ENCODE measurements around the gene SMAD2. TPM values are rescaled to one million over a fixed set of nuclear protein-coding genes. Genes with fewer than 3 reads are reported as not detected.

SMAD2 gene
- total and polyA plus RNA-seq, 11 donors = 13.8 to 113 (median 88.1) TPM

DNA sequence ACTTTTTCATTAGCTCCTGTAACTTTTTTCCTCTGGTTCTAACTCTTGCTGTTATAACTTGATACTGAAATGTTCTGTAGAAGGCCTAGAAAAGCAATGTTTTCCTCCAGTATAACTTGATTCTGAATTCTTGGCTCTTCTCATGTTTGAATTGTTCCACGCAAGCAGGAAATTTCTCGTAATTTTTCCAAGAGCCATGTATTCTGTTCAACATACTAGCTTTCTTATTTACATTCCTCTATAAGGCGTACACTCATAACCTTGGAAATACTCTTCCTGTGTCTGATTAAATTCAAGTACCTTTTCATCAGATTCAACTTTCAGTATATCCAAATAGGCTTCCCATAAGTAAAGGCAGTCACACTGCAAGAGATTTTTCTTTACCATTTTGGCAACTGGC, 109.1 kb downstream of the SMAD2 start:
- H3K27ac ChIP-seq = no peak overlapping the region
- ATAC-seq (no peak), DNase-seq (no peak)

DNA sequence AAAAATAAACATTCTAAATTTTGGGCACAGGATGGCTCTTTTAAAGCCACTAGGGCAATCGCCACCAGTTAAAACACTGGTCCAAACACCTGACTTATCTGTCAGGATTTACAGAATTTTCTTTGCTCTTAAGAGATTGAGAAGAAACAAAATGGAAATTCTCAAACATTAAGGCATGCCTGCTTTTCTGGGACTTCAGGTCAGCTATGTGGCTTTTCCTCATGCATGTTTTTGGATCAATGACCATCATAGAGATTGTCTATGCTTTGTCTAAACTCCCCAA, 112.7 kb downstream of the SMAD2 start:
- intact Hi-C loops (cut with DNase I) = no loop called here
- peaks cover 0 to 7% (median 0%) of the 10 kb centered on the region in 12 donors for H3K4me1 ChIP-seq
- H3K27ac ChIP-seq = peak overlapping the region in 1 of 12 donors; percentile 65

More for the DNA sequence above, 109.1 kb downstream of the SMAD2 start:
- intact Hi-C loops (cut with DNase I) = no loop called here
- Histone ChIP-seq H3K4me3 (no peak overlapping the region), H3K4me1 (peaks cover 0 to 2% (median 0%) of the 10 kb centered on the region in 12 donors), H3K27me3 (no peaks in the 10 kb centered on the region), H3K9me3 (no peaks in the 10 kb centered on the region), H3K36me3 (peaks cover 0 to 14% (median 0%) of the 10 kb centered on the region in 9 donors)
- WGBS, 4 donors = 91 to 95% (median 93%) methylated on average over 3 of the region's 3 CpGs
- TF ChIP-seq POLR2A (IDR thresholded peaks at IDR 0.05) = no peak
- TF ChIP-seq, protein P1, sequence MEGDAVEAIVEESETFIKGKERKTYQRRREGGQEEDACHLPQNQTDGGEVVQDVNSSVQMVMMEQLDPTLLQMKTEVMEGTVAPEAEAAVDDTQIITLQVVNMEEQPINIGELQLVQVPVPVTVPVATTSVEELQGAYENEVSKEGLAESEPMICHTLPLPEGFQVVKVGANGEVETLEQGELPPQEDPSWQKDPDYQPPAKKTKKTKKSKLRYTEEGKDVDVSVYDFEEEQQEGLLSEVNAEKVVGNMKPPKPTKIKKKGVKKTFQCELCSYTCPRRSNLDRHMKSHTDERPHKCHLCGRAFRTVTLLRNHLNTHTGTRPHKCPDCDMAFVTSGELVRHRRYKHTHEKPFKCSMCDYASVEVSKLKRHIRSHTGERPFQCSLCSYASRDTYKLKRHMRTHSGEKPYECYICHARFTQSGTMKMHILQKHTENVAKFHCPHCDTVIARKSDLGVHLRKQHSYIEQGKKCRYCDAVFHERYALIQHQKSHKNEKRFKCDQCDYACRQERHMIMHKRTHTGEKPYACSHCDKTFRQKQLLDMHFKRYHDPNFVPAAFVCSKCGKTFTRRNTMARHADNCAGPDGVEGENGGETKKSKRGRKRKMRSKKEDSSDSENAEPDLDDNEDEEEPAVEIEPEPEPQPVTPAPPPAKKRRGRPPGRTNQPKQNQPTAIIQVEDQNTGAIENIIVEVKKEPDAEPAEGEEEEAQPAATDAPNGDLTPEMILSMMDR (IDR thresholded peaks at IDR 0.05) = no peak

DNA sequence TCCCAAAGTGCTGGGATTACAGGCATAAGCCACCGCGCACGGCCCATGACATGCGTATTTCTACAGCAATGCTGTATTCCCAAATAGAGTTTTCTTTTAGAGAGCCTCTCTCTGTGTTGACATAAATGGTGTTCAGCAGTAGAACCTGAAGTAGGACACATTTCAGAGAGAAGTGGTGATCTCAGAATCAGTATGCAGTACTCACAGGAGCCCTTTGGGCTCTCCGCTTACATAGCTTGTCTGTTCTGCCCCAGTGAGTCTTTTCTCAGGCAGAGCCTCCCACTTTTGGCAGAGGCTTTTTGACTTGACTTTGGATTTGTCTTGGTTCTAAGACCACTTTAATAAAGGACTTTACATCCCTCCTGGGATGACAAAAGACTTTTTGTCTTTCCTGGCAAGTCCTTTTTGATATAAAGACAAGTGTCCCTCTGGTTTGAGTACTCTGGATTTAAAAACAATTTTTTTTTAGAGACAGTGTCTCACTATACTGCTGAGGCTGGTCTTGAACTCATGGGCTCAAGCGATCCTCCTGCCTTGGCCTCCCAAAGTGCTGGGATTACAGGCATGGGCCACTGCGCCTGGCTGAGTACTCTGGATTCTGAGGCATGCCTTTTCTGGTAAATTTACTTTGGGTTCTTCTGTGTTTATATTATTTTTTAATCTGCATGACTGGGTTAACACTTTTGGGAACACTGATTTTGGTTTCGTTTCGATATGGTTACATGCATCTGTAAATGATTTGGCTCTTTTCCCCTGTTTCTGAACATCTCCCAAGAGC, 113.3 kb downstream of the SMAD2 start:
- H3K27me3 ChIP-seq = no peaks in the 10 kb centered on the region
- intact Hi-C loops (cut with DNase I) = no loop called here
- no peaks in the 10 kb centered on the region for H3K36me3 ChIP-seq
- DNase-seq (no peak), ATAC-seq (no peak)
- TF ChIP-seq, protein P1 (IDR thresholded peaks at IDR 0.05) = no peak
- no peak for TF ChIP-seq POLR2A (IDR thresholded peaks at IDR 0.05)
- H3K9me3 ChIP-seq = no peaks in the 10 kb centered on the region
- H3K4me3 ChIP-seq = peak overlapping the region in 1 of 12 donors; percentile 26
- peaks cover 0 to 7% (median 0%) of the 10 kb centered on the region in 12 donors for H3K4me1 ChIP-seq
- peak overlapping the region in 1 of 12 donors; percentile 65 for H3K27ac ChIP-seq
- WGBS, 4 donors = 85 to 93% (median 92%) methylated on average over 9 of the region's 9 CpGs

More for the DNA sequence above, 112.7 kb downstream of the SMAD2 start:
- Histone ChIP-seq H3K27me3 (no peaks in the 10 kb centered on the region), H3K9me3 (no peaks in the 10 kb centered on the region), H3K36me3 (no peaks in the 10 kb centered on the region), H3K4me3 (peak overlapping the region in 1 of 12 donors; percentile 26)
- no peak for TF ChIP-seq POLR2A (IDR thresholded peaks at IDR 0.05)
- TF ChIP-seq, protein P1 (IDR thresholded peaks at IDR 0.05) = no peak
- ATAC-seq (no peak), DNase-seq (no peak)
- 78 to 87% (median 82%) methylated on average over 1 of the region's 1 CpG for WGBS, 4 donors

DNA sequence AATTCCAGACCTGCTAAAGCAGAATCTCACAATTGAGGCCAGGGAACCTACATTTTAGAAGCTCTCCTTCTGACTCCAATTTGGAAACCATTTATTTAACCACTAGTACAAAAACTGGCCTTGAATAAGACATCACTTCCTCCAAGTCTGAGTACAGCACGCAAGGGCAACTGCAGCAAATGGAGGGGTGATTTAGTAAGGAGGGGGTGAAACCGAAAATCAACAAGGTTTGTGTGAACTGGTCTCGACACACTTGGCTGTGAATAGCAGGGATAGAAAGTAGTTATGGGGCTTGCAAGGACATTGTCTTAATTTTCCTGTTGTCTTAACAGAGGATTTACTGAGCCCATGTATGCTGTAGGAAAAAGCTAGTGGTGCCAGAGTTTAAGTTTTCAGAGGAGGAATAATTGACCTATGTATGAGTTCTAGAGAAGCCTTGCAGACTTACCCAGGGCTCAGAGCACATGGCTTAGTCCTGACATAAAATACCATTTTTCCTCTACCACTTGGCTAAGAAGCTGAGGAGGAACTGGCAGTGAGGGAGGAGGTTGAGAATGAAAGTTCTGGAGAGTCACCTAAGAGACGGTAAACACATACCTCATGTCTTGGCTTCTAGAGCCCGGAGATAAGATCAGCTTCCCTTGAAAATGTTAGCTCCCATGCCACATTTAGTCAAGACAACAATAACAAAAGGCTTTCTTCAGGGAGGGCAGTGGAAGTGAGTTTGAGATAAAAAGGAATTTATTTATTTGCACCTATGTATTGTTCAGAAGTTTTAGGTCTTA, 114.8 kb downstream of the SMAD2 start:
- TF ChIP-seq POLR2A (IDR thresholded peaks at IDR 0.05) = no peak
- TF ChIP-seq, protein P1 (IDR thresholded peaks at IDR 0.05) = no peak
- DNase-seq (no peak), ATAC-seq (no peak)
- Histone ChIP-seq H3K27me3 (no peaks in the 10 kb centered on the region), H3K4me1 (peaks cover 0 to 7% (median 0%) of the 10 kb centered on the region in 12 donors), H3K27ac (no peak overlapping the region), H3K36me3 (no peaks in the 10 kb centered on the region), H3K4me3 (no peak overlapping the region), H3K9me3 (no peaks in the 10 kb centered on the region)
- intact Hi-C loops (cut with DNase I) = no loop called here
- 65 to 77% (median 74%) methylated on average over 5 of the region's 5 CpGs for WGBS, 4 donors

Data from heart left ventricle (tissue), 16 donors.